Adrenal gland (tissue), 12 donors: ENCODE measurements around the gene SDCCAG8. TPM values are rescaled to one million over a fixed set of nuclear protein-coding genes. Genes with fewer than 3 reads are reported as not detected.

Experiments
- DNase-seq, 7 donors: peaks; one replicate each; pipeline ENCODE4 v3.0.0-alpha.2; 2019 to 2020
- H3K27ac ChIP-seq, 5 donors: fragments of 200-600 bp; sonication (generic) in 4 of 5; 1 replicate in 3 of 5; 2 replicates in 2 of 5; pipeline versions ENCODE4 v1.5.1 to v1.8.0; 2016 to 2020; ENCODE audit warnings: mild to moderate bottlenecking in 1 of 5
- H3K27me3 ChIP-seq: fragments of 200-600 bp; 2 replicates; pipeline ENCODE4 v1.8.0; 2021
- H3K36me3 ChIP-seq, 2 donors: fragments of 200-600 bp; replicated peaks in 1 of 2; 1 replicate in 1 of 2; 2 replicates in 1 of 2; pipeline versions ENCODE4 v1.5.1 to v1.8.0; 2018 to 2022
- H3K4me1 ChIP-seq, 2 donors: fragments of 200-600 bp; replicated peaks in 1 of 2; 1 replicate in 1 of 2; 2 replicates in 1 of 2; pipeline versions ENCODE4 v1.5.1 to v1.8.0; 2018 to 2021
- H3K4me3 ChIP-seq, 4 donors: fragments of 200-600 bp; sonication (generic) in 3 of 4; one replicate each; pipeline ENCODE4 v1.5.1; 2016 to 2018
- H3K9me3 ChIP-seq, 3 donors: fragments of 200-600 bp; sonication (generic) in 1 of 3; replicated peaks in 1 of 3; 1 replicate in 2 of 3; 2 replicates in 1 of 3; pipeline versions ENCODE4 v1.5.1 to v1.8.0; 2016 to 2021
- CTCF ChIP-seq, 6 experiments: fragments of 450-650 bp in 4 of 6; fragments of 200-600 bp in 2 of 6; sonication (generic) in 1 of 6; IDR thresholded peaks; 1 replicate in 5 of 6; 2 replicates in 1 of 6; pipeline versions ENCODE4 v1.5.1 to v1.8.0; 2016 to 2021; ENCODE audit warnings: antibody characterized with exemption in 6 of 6, mild to moderate bottlenecking in 2 of 6, moderate library complexity in 1 of 6
- POLR2A ChIP-seq, 2 donors: fragments of 450-650 bp; IDR thresholded peaks; one replicate each; pipeline ENCODE4 v1.6.1; 2017; ENCODE audit warnings: antibody characterized with exemption in 2 of 2, mild to moderate bottlenecking in 2 of 2, moderate library complexity in 1 of 2
- WGBS, 4 donors: extraction: QIAGEN DNeasy Blood & Tissue Kit in 2 of 4; methylation state at CpG; one replicate each; pipeline versions ENCODE4 v1.1.5 to v1.1.7; 2013 to 2017; 5-methylcytosine and 5-hydroxymethylcytosine counted together
- intact Hi-C, 2 donors: fragments of 100-400 bp; cut with DNase I; formaldehyde crosslinking; loops; one replicate each; pipeline versions ENCODE4 v1.14.1 to v1.15.0; 2022 to 2023
- polyA plus RNA-seq, 3 donors: library from polyadenylated mRNA; stranded (reverse); fragments of 200-250 nt in 2 of 3; fragments of 350-450 nt in 1 of 3; fragmentation: Illumina TruSeq in 1 of 3; extraction: RNeasy Lipid Tissue Mini Kit (QIAGEN cat#74804) in 1 of 3; gene quantifications; one replicate each; pipeline ENCODE4 v1.2.3, GENCODE V29; 2013 to 2014
- total RNA-seq, 9 donors: library from RNA; depleted of rRNA in 4 of 9; stranded (reverse); fragments of >200 nt in 4 of 9; fragments of 120-200 nt in 1 of 9; fragmentation: NEBNext Ultra II Directional in 1 of 9; extraction: Animal tissue kit (Norgen Biotek cat#: 25700) in 1 of 9; gene quantifications; one replicate each; pipeline versions ENCODE4 v1.1.0 to v1.2.4, GENCODE V29; 2013 to 2023
- donor health status: healthy with polysubstance abuse.
- donor health status: Bipolar disorder and iron deficiency.
- donor health status: DM: yes; HTN: yes; CAD: no.
- donor health status: DM: no; HTN: no; CAD: no.
- donor health status: DM: no; HTN: no; CAD: no.
- donor health status: DM: yes; HTN: yes; CAD: no.

Gene SDCCAG8
- total and polyA plus RNA-seq, 12 donors: 22.5 to 60.9 (median 44.1) TPM

- no peaks in the 10 kb centered on the region for H3K4me1 ChIP-seq
- DNase-seq: no peak
- no peak overlapping the region for H3K4me3 ChIP-seq
- H3K27me3 ChIP-seq: no peaks in the 10 kb centered on the region
- TF ChIP-seq POLR2A (IDR thresholded peaks at IDR 0.05) (no peak), CTCF (IDR thresholded peaks at IDR 0.05) (no peak)
- intact Hi-C loops: no loop called here
- no peaks in the 10 kb centered on the region for H3K9me3 ChIP-seq
- 82 to 88% (median 87%) methylated on average over 2 of the region's 2 CpGs for WGBS, 4 donors
- H3K36me3 ChIP-seq: no peaks in the 10 kb centered on the region
- no peak overlapping the region for H3K27ac ChIP-seq
These were observed 178.8 kb downstream of the SDCCAG8 start for GRCh38 chr1:243434594-243434993.

DNA sequence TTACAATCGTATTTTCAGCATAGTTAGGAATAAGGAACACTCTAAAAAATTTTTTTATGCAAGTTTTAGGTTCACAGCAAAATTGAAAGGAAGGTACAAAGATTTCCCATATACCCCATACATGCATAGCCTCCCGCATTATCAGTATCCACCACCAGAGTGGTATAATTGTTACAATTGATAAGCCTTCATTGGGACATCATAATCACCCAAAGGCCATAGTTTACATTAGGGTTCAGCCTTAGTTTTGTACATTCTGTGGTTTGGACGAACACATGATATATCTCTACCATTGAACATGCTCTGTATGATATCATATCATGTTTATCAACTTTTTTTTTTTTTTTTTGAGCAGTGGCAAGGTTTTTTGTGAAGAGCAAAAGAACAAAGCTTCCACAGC is 180.0 kb downstream of the SDCCAG8 start:
- Histone ChIP-seq H3K27me3 (no peaks in the 10 kb centered on the region), H3K36me3 (no peaks in the 10 kb centered on the region), H3K4me3 (no peak overlapping the region), H3K9me3 (no peaks in the 10 kb centered on the region), H3K27ac (no peak overlapping the region), H3K4me1 (no peaks in the 10 kb centered on the region)
- intact Hi-C loops: no loop called here
- no peak for DNase-seq
- 94 to 100% (median 96%) methylated on average over 3 of the region's 3 CpGs for WGBS, 4 donors
- no peak for TF ChIP-seq CTCF (IDR thresholded peaks at IDR 0.05)

DNA sequence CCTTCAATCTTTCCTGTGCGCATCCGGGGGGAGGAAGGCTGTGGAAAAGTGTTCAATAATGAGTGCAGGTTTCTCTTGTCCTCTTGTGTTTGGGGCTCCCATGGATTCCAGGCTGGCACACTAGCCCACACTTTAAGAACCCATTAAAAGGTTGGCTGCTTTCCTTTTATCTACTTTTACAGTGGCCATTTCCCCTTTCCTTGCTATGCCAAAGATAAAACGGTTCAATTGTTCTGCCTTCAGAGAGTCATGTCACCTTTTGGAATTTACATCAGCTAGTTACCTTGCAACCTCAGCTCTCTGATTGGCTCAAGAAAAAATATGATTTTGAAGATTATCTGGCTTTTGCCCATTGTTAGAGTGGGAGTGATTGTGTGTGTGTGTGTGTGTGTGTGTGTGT is 182.3 kb downstream of the SDCCAG8 start:
- H3K4me3 ChIP-seq: no peak overlapping the region
- TF ChIP-seq POLR2A (IDR thresholded peaks at IDR 0.05) (no peak), CTCF (IDR thresholded peaks at IDR 0.05) (no peak)
- H3K27ac ChIP-seq: no peak overlapping the region
- no peak for DNase-seq
- no peaks in the 10 kb centered on the region for H3K27me3 ChIP-seq
- no peaks in the 10 kb centered on the region for H3K4me1 ChIP-seq
- no peaks in the 10 kb centered on the region for H3K9me3 ChIP-seq
- intact Hi-C loops: no loop called here
- 81 to 94% (median 84%) methylated on average over 3 of the region's 3 CpGs for WGBS, 4 donors
- no peaks in the 10 kb centered on the region for H3K36me3 ChIP-seq

DNA sequence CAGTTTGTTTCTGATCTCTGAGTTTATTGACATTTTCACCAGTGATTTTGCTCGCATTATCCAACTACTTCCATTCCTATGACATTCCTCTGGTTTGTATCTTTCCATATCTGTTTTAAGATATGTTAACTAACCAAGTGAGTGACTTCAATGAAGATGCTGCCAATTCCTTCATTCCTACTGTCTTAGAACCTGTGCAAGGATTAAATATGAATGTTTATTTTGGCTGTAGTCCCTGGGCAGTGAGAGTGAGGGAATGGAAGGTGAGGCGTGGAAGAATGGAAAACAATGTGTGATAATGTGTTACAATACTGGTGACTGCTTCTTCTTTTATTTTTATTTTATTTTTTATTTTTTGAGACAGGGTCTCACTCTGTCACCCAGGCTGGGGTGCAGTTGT is 183.0 kb downstream of the SDCCAG8 start:
- intact Hi-C loops: no loop called here
- Histone ChIP-seq H3K9me3 (no peaks in the 10 kb centered on the region), H3K27ac (no peak overlapping the region), H3K4me3 (no peak overlapping the region), H3K4me1 (no peaks in the 10 kb centered on the region), H3K27me3 (no peaks in the 10 kb centered on the region), H3K36me3 (no peaks in the 10 kb centered on the region)
- WGBS, 4 donors: 92 to 93% (median 93%) methylated on average over 2 of the region's 2 CpGs
- no peak for TF ChIP-seq CTCF (IDR thresholded peaks at IDR 0.05)
- TF ChIP-seq POLR2A (IDR thresholded peaks at IDR 0.05): no peak
- DNase-seq: no peak
